Mesothelial cell of epicardium (in vitro differentiated cells): ENCODE data around the gene CUL7. TPM values are rescaled to one million over a fixed set of nuclear protein-coding genes. Genes with fewer than 3 reads are reported as not detected.
A peak's percentile ranks its signal among the peaks of the same experiment; 100 is the strongest.

Experiments used
- DNase-seq, 2 experiments: peaks; one replicate each; pipeline ENCODE4 v3.0.0; 2021; ENCODE audit warnings: low spot score in 2 of 2; ENCODE audit not compliant: unreplicated experiment in 2 of 2
- H3K27ac Mint-ChIP-seq: 2 replicates; pipeline ENCODE4 v1.8.0; 2021; ENCODE audit warnings: mixed read lengths
- H3K27me3 Mint-ChIP-seq: 2 replicates; pipeline ENCODE4 v1.8.0; 2021; ENCODE audit warnings: low read depth, mixed read lengths
- H3K36me3 Mint-ChIP-seq: 2 replicates; pipeline ENCODE4 v1.8.0; 2021; ENCODE audit warnings: mixed read lengths
- H3K4me1 Mint-ChIP-seq: 2 replicates; pipeline ENCODE4 v1.8.0; 2021; ENCODE audit warnings: mixed read lengths
- H3K4me3 Mint-ChIP-seq: 2 replicates; pipeline ENCODE4 v1.8.0; 2021; ENCODE audit warnings: mild to moderate bottlenecking, moderate library complexity, mixed read lengths
- H3K9me3 Mint-ChIP-seq: 2 replicates; pipeline ENCODE4 v1.8.0; 2021; ENCODE audit warnings: mixed read lengths
- CTCF ChIP-seq: fragments of 200-600 bp; sonication (generic); IDR thresholded peaks from one replicate; pipeline ENCODE4 v1.5.0; 2021; ENCODE audit warnings: antibody characterized with exemption; ENCODE audit not compliant: unreplicated experiment
- total RNA-seq: library from RNA; stranded (reverse); gene quantifications from 3 replicates; pipeline ENCODE4 v1.2.1, GENCODE V29; 2021

Gene CUL7
- total RNA-seq, 1 donor from 2014 or later: 90.9 TPM

DNA sequence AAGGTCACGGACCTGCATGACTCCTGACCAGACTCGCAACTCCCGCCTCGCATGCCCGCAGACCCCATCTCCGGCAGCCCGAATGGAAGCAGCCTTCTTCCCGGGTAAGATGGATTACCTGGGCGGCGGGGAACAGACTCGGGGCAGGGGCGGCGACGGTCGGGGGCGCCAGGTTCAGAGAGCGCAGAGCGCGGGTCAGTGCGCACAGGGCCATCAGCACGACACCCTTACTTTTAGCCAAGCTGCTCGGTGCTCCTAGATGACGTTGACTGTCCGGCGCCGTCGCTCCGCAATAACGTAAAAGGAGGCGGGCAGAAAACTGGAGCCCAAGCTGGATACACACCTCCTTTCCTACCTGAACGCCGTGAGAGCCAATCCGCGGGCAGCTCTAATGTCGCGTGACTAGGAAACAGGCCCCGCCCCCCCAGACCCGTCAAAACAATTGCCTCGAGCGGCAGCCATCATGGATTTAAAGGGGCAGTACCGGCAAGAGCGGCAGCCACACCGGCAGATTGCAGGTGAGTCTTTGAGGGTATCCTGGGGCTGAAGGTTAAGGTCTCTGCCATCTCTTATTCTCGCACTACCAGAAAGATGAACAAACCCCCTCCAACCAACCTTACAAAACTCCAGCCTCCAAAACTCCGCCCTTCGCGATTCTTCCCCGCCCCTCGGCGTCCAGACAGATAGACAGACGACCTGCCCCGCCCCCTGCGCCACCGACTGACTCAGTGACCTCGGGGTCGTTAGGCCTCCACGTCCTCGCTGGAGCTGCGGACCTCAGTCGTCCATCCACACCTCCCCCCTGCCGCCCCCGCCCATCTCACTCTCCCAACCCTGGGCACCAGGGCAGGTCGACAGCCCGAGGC lies 5.8 kb upstream of the CUL7 start, which contains the start of the genes KLC4 and MRPL2:
Gene KLC4, plus strand, starts transcription at position 464 of the 866 bp plus-strand sequence. CDS start 1,705 bp downstream, outside the sequence.
Gene MRPL2, minus strand, starts transcription at position 267 of the 866 bp plus-strand sequence. Its CDS starts 53 bp downstream, at position 214.
- H3K27ac Mint-ChIP-seq: peak within 1 kb of the TSS; percentile 98
- peaks cover 25% of the 10 kb centered on the region for H3K36me3 Mint-ChIP-seq
- H3K9me3 Mint-ChIP-seq: no peaks in the 10 kb centered on the region
- TF ChIP-seq CTCF: no peak
- H3K4me1 Mint-ChIP-seq: peaks cover 28% of the 10 kb centered on the region
- DNase-seq: peak; percentile 94 to 96
- no peaks in the 10 kb centered on the region for H3K27me3 Mint-ChIP-seq
- H3K4me3 Mint-ChIP-seq: peak within 1 kb of the TSS; percentile 98

DNA sequence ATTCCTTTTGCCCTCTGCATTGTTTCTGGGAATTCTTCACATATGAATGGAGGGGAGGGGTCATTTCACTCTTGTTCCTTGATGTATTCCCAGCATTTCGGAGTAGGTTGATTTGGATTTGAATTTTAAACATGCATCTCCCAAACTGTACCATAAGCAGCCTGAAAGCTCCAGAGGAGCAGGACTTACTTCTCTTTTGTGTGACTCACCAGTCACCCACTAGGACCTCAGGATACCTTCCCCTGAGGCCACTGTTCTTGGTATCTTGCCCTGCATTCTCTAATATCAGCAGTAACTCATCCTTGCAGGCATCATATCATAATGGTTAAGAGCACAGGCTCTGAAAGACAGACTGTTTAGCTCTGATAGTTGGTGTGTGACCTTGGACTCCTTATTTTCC lies 4.9 kb upstream of the CUL7 start:
- H3K27me3 Mint-ChIP-seq: no peaks in the 10 kb centered on the region
- TF ChIP-seq CTCF: no peak

GRCh38 chr6:43055966-43056365 lies 2.3 kb upstream of the CUL7 start:
- DNase-seq: no peak
- no peak overlapping the region for H3K4me3 Mint-ChIP-seq
- no peaks in the 10 kb centered on the region for H3K9me3 Mint-ChIP-seq
- no peaks in the 10 kb centered on the region for H3K27me3 Mint-ChIP-seq
- peaks cover 52% of the 10 kb centered on the region for H3K4me1 Mint-ChIP-seq
- H3K27ac Mint-ChIP-seq: no peak overlapping the region
- H3K36me3 Mint-ChIP-seq: peaks cover 16% of the 10 kb centered on the region
- no peak for TF ChIP-seq CTCF

More for the DNA sequence above, 4.9 kb upstream of the CUL7 start:
- Mint-ChIP-seq H3K4me3 (peak overlapping the region; percentile 98), H3K4me1 (peaks cover 31% of the 10 kb centered on the region), H3K36me3 (peaks cover 21% of the 10 kb centered on the region), H3K27ac (peak overlapping the region; percentile 98), H3K9me3 (no peaks in the 10 kb centered on the region)
- no peak for DNase-seq

DNA sequence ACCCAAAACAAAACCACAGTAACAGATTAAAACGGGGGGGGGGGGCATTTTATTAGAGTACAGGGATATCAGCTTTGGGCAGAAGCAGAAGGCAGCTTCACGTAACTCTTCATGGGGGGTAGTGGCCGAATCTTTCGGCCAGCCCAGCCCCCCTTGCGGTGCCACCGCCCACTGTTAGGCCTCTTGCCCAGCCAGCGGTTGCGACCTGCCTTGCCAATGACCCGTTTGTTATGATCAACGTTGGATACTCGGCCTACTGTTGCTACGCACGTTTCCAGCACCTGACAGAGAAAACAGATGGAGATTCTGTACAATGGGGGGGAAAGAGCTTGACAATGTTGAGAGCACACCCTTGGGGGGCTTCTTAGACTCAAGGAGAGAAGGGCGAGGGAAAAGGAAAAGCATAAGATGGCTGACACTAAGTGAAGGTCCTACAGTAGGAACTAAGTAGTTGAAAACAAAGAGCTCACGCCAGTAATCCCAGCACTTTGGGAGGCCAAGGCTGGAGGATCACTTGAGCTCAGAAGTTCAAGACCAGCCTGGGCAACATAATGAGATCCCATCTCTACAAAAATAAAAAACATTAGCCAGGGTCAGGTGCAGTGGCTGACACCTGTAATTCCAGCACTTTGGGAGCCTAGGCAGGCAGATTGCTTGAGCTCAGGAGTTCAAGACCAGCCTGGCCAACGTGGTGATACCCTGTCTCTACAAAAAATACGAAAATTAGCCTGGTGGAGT lies 724 bp upstream of the CUL7 start:
- H3K9me3 Mint-ChIP-seq: no peaks in the 10 kb centered on the region
- H3K4me1 Mint-ChIP-seq: peaks cover 48% of the 10 kb centered on the region
- H3K36me3 Mint-ChIP-seq: peaks cover 29% of the 10 kb centered on the region
- no peaks in the 10 kb centered on the region for H3K27me3 Mint-ChIP-seq
- TF ChIP-seq CTCF: no peak
- H3K4me3 Mint-ChIP-seq: peak overlapping the region; percentile 95
- DNase-seq: no peak
- peak overlapping the region; percentile 94 for H3K27ac Mint-ChIP-seq

DNA sequence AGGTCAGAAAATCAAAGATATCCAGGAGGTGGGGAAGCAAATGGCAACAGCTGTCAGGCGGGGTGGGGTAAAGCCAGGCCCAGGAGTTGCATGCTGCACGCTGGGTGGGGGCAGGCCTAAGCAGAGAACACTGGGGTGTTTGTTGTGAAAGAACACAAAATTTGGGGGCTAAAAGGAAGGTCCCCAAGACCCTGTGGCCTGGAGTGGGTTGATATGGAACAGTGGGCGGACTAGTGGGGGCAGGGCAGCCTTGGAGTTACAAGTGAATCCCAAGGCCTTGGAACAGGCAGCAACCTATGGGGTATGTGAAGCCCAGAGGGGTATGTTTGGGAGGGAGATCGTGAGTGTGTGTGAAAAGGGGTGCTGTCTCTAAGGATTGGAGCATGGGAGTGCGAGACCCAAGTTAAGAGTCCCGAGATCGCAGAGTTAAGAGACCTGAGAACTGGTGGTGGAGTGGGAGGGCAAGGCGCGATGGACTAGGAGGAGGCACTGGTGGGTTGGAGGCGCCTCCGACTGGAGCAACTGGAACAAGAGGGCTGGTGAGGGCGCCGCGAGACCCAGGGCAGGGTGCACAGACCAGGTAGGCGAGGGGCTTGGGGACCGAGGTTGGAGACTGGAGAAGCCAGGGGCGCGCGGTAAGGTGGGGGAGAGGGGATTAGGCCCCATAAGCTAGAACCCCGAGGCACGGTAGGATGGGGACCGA lies 658 bp downstream of the CUL7 start:
- Mint-ChIP-seq H3K27ac (peak overlapping the region; percentile 99), H3K4me3 (peak overlapping the region; percentile 95), H3K36me3 (peaks cover 32% of the 10 kb centered on the region), H3K9me3 (no peaks in the 10 kb centered on the region), H3K4me1 (peaks cover 37% of the 10 kb centered on the region), H3K27me3 (no peaks in the 10 kb centered on the region)
- DNase-seq: no peak
- no peak for TF ChIP-seq CTCF
